HepG2 (cell line): ENCODE measurements around the gene SACS. TPM values are rescaled to one million over a fixed set of nuclear protein-coding genes. Genes with fewer than 3 reads are reported as not detected.

Source experiments
- ATAC-seq: fragments of 200-7000 bp; cut with Tn5 transposase; 3 replicates; pipeline ENCODE4 v1.9.1; 2020; ENCODE audit warnings: mild to moderate bottlenecking, moderate library complexity
- BruUV-seq: library from RNA; stranded (reverse); fragments of 400-500 nt; replicated peaks from 2 replicates; lab custom pipeline; 2021; lab: Mats Ljungman, UMichigan
- CTCF ChIA-PET: fragments of 300-600 bp; formaldehyde crosslinking; extraction: SDS; loops from one replicate; lab custom pipeline; 2021; ENCODE audit warnings: low total read pairs, inconsistent platforms, low intra/inter-chr PET ratio; lab: Yijun Ruan, JAX
- POLR2A ChIA-PET: fragments of 350-600 bp; sonication (Branson Sonifier 250); formaldehyde crosslinking; loops from one replicate; lab custom pipeline; 2020; ENCODE audit warnings: antibody characterized with exemption, inconsistent platforms; lab: Yijun Ruan, JAX
- DNase-seq: peaks from one replicate; pipeline ENCODE4 v3.0.0-alpha.2; 2015; ENCODE audit warnings: low spot score
- FAIRE-seq: peaks from 3 replicates; lab custom pipeline; 2011; peaks lifted over from hg19 to GRCh38; lab: Jason Lieb, UNC
- H2AFZ ChIP-seq: one replicate; pipeline ENCODE4 v1.6.1; 2011; ENCODE audit warnings: low read length, inconsistent platforms
- H3K27ac ChIP-seq: fragments of 300-600 bp; 3 replicates; pipeline ENCODE4 v1.8.0; 2011; ENCODE audit warnings: mixed run types, mild to moderate bottlenecking, mixed read lengths, low read length, inconsistent platforms; ENCODE audit not compliant: insufficient read depth; ENCODE audit errors: extremely low read length
- H3K27me3 ChIP-seq, 2 experiments: fragments of 200-600 bp in 1 of 2; 2 replicates in 1 of 2; 3 replicates in 1 of 2; pipeline versions ENCODE4 v1.6.0 to v1.8.0; 2011; ENCODE audit warnings: low read length in 2 of 2, mild to moderate bottlenecking in 2 of 2, moderate library complexity in 2 of 2, inconsistent platforms in 1 of 2; ENCODE audit not compliant: insufficient read depth in 2 of 2, control insufficient read depth in 1 of 2
- H3K36me3 ChIP-seq, 2 experiments: fragments of 200-600 bp in 1 of 2; replicated peaks in 1 of 2; 2 replicates in 1 of 2; 3 replicates in 1 of 2; pipeline versions ENCODE4 v1.5.1 to v1.8.0; 2011; ENCODE audit warnings: low read length in 2 of 2, inconsistent platforms in 1 of 2; ENCODE audit not compliant: insufficient read depth in 2 of 2, control insufficient read depth in 1 of 2
- H3K4me1 ChIP-seq: 2 replicates; pipeline ENCODE4 v1.5.1; 2012; ENCODE audit warnings: low read length, inconsistent platforms; ENCODE audit not compliant: insufficient read depth
- H3K4me2 ChIP-seq: 2 replicates; pipeline ENCODE4 v1.6.0; 2011; ENCODE audit warnings: low read depth, low read length, inconsistent platforms
- H3K4me3 ChIP-seq, 3 experiments: fragments of 200-600 bp in 1 of 3; sonication (generic), shearing (Covaris generic) in 1 of 3; replicated peaks in 1 of 3; 2 replicates each; pipeline ENCODE4 v1.5.1; 2011 to 2016; ENCODE audit warnings: low read length in 3 of 3, inconsistent platforms in 2 of 3, low read depth in 2 of 3, mild to moderate bottlenecking in 2 of 3, control low read depth in 1 of 3, mixed read lengths in 1 of 3; ENCODE audit not compliant: insufficient read depth in 1 of 3
- H3K79me2 ChIP-seq: one replicate; pipeline ENCODE4 v1.6.1; 2011; ENCODE audit warnings: low read length, inconsistent platforms; ENCODE audit not compliant: insufficient read depth
- H3K9ac ChIP-seq: 2 replicates; pipeline ENCODE4 v1.6.0; 2011; ENCODE audit warnings: mild to moderate bottlenecking, low read depth, low read length, inconsistent platforms; ENCODE audit not compliant: insufficient read depth
- H3K9me3 ChIP-seq: 2 replicates; pipeline ENCODE4 v1.5.1; 2012; ENCODE audit warnings: mild to moderate bottlenecking, low read length
- H4K20me1 ChIP-seq: 2 replicates; pipeline ENCODE4 v1.6.0; 2011; ENCODE audit warnings: inconsistent platforms, mild to moderate bottlenecking, low read length, moderate library complexity; ENCODE audit not compliant: insufficient read depth
- CBX5 ChIP-seq: sonication (generic); formaldehyde crosslinking; IDR thresholded peaks from 2 replicates; pipeline ENCODE4 v1.4.0; 2020; ENCODE audit warnings: missing genetic modification reagents, borderline replicate concordance
- KDM1A ChIP-seq: IDR thresholded peaks from 2 replicates; pipeline ENCODE4 v1.6.1; 2016; ENCODE audit warnings: missing compliant biosample characterization
- MBD4 ChIP-seq: IDR thresholded peaks from 2 replicates; pipeline ENCODE4 v1.6.1; 2012; ENCODE audit warnings: low read length, inconsistent platforms, borderline replicate concordance
- PLRG1 ChIP-seq: fragments of 450-650 bp; conservative IDR thresholded peaks from 2 replicates; pipeline ENCODE4 v1.6.1; 2016
- SMAD3 ChIP-seq: sonication (generic); formaldehyde crosslinking; IDR thresholded peaks from 2 replicates; pipeline ENCODE4 v1.4.0; 2020; ENCODE audit warnings: missing genetic modification reagents
- STAT5B ChIP-seq: sonication (generic); formaldehyde crosslinking; IDR thresholded peaks from 2 replicates; pipeline ENCODE4 v1.4.0; 2020; ENCODE audit warnings: missing genetic modification reagents
- TBP ChIP-seq: sonication (generic); formaldehyde crosslinking; IDR thresholded peaks from 2 replicates; pipeline ENCODE4 v1.5.0; 2020; ENCODE audit warnings: missing genetic modification reagents
- WIZ ChIP-seq: sonication (generic); formaldehyde crosslinking; IDR thresholded peaks from 2 replicates; pipeline ENCODE4 v1.5.1; 2020; ENCODE audit warnings: mild to moderate bottlenecking, missing genetic modification reagents
- ZNF121 ChIP-seq: sonication (generic); formaldehyde crosslinking; IDR thresholded peaks from 2 replicates; pipeline ENCODE4 v1.5.0; 2020; ENCODE audit warnings: mild to moderate bottlenecking, missing genetic modification reagents
- ZNF260 ChIP-seq: sonication (generic); formaldehyde crosslinking; IDR thresholded peaks from 2 replicates; pipeline ENCODE4 v1.4.0; 2020; ENCODE audit warnings: missing genetic modification reagents, low read depth, mild to moderate bottlenecking, borderline replicate concordance
- ZNF274 ChIP-seq: sonication (generic); formaldehyde crosslinking; IDR thresholded peaks from 2 replicates; pipeline ENCODE4 v1.5.1; 2020; ENCODE audit warnings: mild to moderate bottlenecking, missing genetic modification reagents
- ZNF30 ChIP-seq: sonication (generic); formaldehyde crosslinking; IDR thresholded peaks from 2 replicates; pipeline ENCODE4 v1.5.0; 2020; ENCODE audit warnings: mild to moderate bottlenecking, missing genetic modification reagents
- ZNF501 ChIP-seq: sonication (generic); formaldehyde crosslinking; IDR thresholded peaks from 2 replicates; pipeline ENCODE4 v1.5.1; 2020; ENCODE audit warnings: mild to moderate bottlenecking, moderate library complexity, missing genetic modification reagents
- ZNF644 ChIP-seq: IDR thresholded peaks from 2 replicates; pipeline ENCODE4 v1.6.1; 2016; ENCODE audit warnings: low read depth
- WGBS: methylation state at CpG from one replicate; pipeline ENCODE4 v1.1.6; 2017; ENCODE audit warnings: low lambda C conversion rate; 5-methylcytosine and 5-hydroxymethylcytosine counted together
- in situ Hi-C: cut with HindIII; loops from 2 replicates; pipeline ENCODE4 v1.10.0; 2017; ENCODE audit warnings: low pct_unique_long_range_greater_than_20kb; ENCODE audit not compliant: extremely low pct_ligation_motif_present
- intact Hi-C: fragments of 100-400 bp; cut with micrococcal nuclease; formaldehyde crosslinking; loops from one replicate; pipeline ENCODE4 v1.10.0; 2022; ENCODE audit not compliant: unreplicated experiment
- polyA plus RNA-seq, 8 experiments: library from polyadenylated mRNA; depleted of rRNA in 3 of 8; stranded (reverse) in 7 of 8; unstranded in 1 of 8; fragments of >200 nt; fragmentation: Illumina TruSeq in 4 of 8; extraction: Trizol in 4 of 8; gene quantifications; 2 replicates each; pipeline versions ENCODE4 v1.2.1 to v1.2.3, GENCODE V29; 2011 to 2016; ENCODE audit warnings: low read depth in 4 of 8, missing spikeins in 1 of 8, mixed read lengths in 1 of 8; ENCODE audit not compliant: insufficient read depth in 1 of 8
- total RNA-seq, 5 experiments: library from RNA; depleted of rRNA; stranded (reverse); fragments of >200 nt; fragmentation: Illumina TruSeq; extraction: Trizol; gene quantifications; 2 replicates each; pipeline ENCODE4 v1.2.3, GENCODE V29; 2016; ENCODE audit warnings: low read depth in 1 of 5

Gene SACS
- total and polyA plus RNA-seq, 2 of the 13 experiments (the other 11 are each of a cell fraction or from before 2014, with no cell fraction given): 4.0 to 15.7 TPM

GRCh38 chr13:23463661-23464060 lies 30.2 kb upstream of the SACS start:
- H3K4me3 ChIP-seq: no peak overlapping the region
- H3K9ac ChIP-seq: no peak overlapping the region
- no peak for DNase-seq
- peaks cover 12% of the 10 kb centered on the region for H3K4me1 ChIP-seq
- no peaks in the 10 kb centered on the region for H4K20me1 ChIP-seq
- no peak overlapping the region for H2AFZ ChIP-seq
- WGBS: 78% methylated on average over 4 of the region's 4 CpGs
- POLR2A ChIA-PET: no interaction called here
- no peaks in the 10 kb centered on the region for H3K36me3 ChIP-seq
- no peaks in the 10 kb centered on the region for H3K79me2 ChIP-seq
- no TSS peak for BruUV-seq
- H3K9me3 ChIP-seq: no peaks in the 10 kb centered on the region
- H3K4me2 ChIP-seq: no peak overlapping the region
- ATAC-seq: no peak
- H3K27ac ChIP-seq: no peak overlapping the region
- intact Hi-C loops: loop anchor here (10.0 kb wide), 1 partner anchor 191 kb away; no protein-coding TSS in a partner anchor
- in situ Hi-C loops: loop anchor here (10.0 kb wide), 2 partner anchors 241 to 411 kb away; no protein-coding TSS in a partner anchor
- TF ChIP-seq ZNF121 (CRISPR knock-in tag) (no peak), ZNF260 (CRISPR knock-in tag) (no peak), MBD4 (no peak), ZNF501 (CRISPR knock-in tag) (no peak), TBP (CRISPR knock-in tag) (no peak), CBX5 (CRISPR knock-in tag) (no peak), SMAD3 (CRISPR knock-in tag) (no peak), ZNF274 (CRISPR knock-in tag) (no peak), ZNF644 (CRISPR knock-in tag) (no peak), ZNF30 (CRISPR knock-in tag) (no peak), WIZ (CRISPR knock-in tag) (no peak), KDM1A (CRISPR knock-in tag) (no peak), PLRG1 (no peak), STAT5B (no peak)
- H3K27me3 ChIP-seq: peaks cover 0 to 5% of the 10 kb centered on the region in 2 experiments; a peak in 2 of 5 replicates
- CTCF ChIA-PET: no interaction called here
- FAIRE-seq: no peak
